A549 (cell line): ENCODE measurements around the gene TMPRSS9. TPM values are rescaled to one million over a fixed set of nuclear protein-coding genes. Genes with fewer than 3 reads are reported as not detected.

ENCODE experiments used
- BHLHE40 ChIP-seq: IDR thresholded peaks from 2 replicates; pipeline ENCODE4 v1.6.1; 2012; ENCODE audit warnings: low read depth, low read length, inconsistent platforms
- CBX8 ChIP-seq: fragments of 200-600 bp; sonication (generic); IDR thresholded peaks from 2 replicates; pipeline ENCODE4 v1.6.1; 2016
- CHD2 ChIP-seq: fragments of 150-350 bp; IDR thresholded peaks from 2 replicates; pipeline ENCODE4 v1.6.1; 2014; ENCODE audit warnings: low read length; ENCODE audit not compliant: partially characterized antibody
- CHD4 ChIP-seq: fragments of 200-600 bp; sonication (generic); IDR thresholded peaks from 2 replicates; pipeline ENCODE4 v1.6.1; 2016; ENCODE audit warnings: antibody characterized with exemption, mild to moderate bottlenecking, borderline replicate concordance
- GATA3 ChIP-seq: IDR thresholded peaks from 2 replicates; pipeline ENCODE4 v1.6.1; 2012; ENCODE audit warnings: borderline replicate concordance
- RARB ChIP-seq: fragments of 250-450 bp; sonication (Bioruptor Pico); IDR thresholded peaks from 2 replicates; pipeline ENCODE4 v1.8.0; 2021; ENCODE audit warnings: mild to moderate bottlenecking, moderate library complexity
- REST ChIP-seq: fragments of 200-600 bp; sonication (generic); IDR thresholded peaks from 2 replicates; pipeline ENCODE4 v1.6.1; 2016; ENCODE audit warnings: antibody characterized with exemption, mild to moderate bottlenecking, moderate library complexity
- SREBF2 ChIP-seq: fragments of 450-650 bp; IDR thresholded peaks from 2 replicates; pipeline ENCODE4 v1.6.1; 2014; ENCODE audit warnings: mild to moderate bottlenecking, moderate library complexity
- ZC3H11A ChIP-seq: fragments of 450-650 bp; IDR thresholded peaks from 2 replicates; pipeline ENCODE4 v1.6.1; 2014; ENCODE audit warnings: antibody characterized with exemption, mild to moderate bottlenecking
- polyA plus RNA-seq, 4 experiments: library from polyadenylated mRNA; depleted of rRNA in 3 of 4; stranded (reverse); fragments of >200 nt; fragmentation: RNase III in 1 of 4; extraction: RNeasy Plus Mini Kit Qiagen cat#74134 plus additional on column Dnase treatment in 1 of 4; gene quantifications; 2 replicates in 3 of 4; 3 replicates in 1 of 4; pipeline ENCODE4 v1.2.3, GENCODE V29; 2011 to 2017

TMPRSS9 gene
- polyA plus RNA-seq, 2 of the 4 experiments (the other 2 are of a cell fraction), result 0.01 TPM; not detected in 1

GRCh38 chr19:2475018-2475701, 115.1 kb downstream of the TMPRSS9 start (continued):
- TF ChIP-seq REST, result no peak
- no peak for TF ChIP-seq CBX8
- TF ChIP-seq GATA3, result no peak
- TF ChIP-seq CHD2, result no peak
- TF ChIP-seq CHD4, result peak; percentile 92; the same call in 1 of the 2 replicates
- no peak for TF ChIP-seq SREBF2
- no peak for TF ChIP-seq BHLHE40
- TF ChIP-seq ZC3H11A, result no peak
- TF ChIP-seq RARB (CRISPR knock-in tag), result no peak

Other genes with a start within 250 kb of the TMPRSS9 start
- 44.4 and 64.8 TPM in 2 replicates for gene AP3D1, start 208.7 kb upstream of the TMPRSS9 start, polyA plus RNA-seq (2011; rRNA removed)
- gene AP3D1, start 208.7 kb upstream of the TMPRSS9 start, polyA plus RNA-seq (2017; fragmentation: RNase III; extraction: RNeasy Plus Mini Kit Qiagen cat#74134 plus additional on column Dnase treatment), result 61.0 to 67.2 TPM (median 66.9 TPM) in 3 replicates
- gene DOT1L, start 196.3 kb upstream of the TMPRSS9 start, polyA plus RNA-seq (2011; rRNA removed), result 2.7 and 5.0 TPM in 2 replicates
- gene DOT1L, start 196.3 kb upstream of the TMPRSS9 start, polyA plus RNA-seq (2017; fragmentation: RNase III; extraction: RNeasy Plus Mini Kit Qiagen cat#74134 plus additional on column Dnase treatment), result 8.3 to 10.2 TPM (median 10.1 TPM) in 3 replicates
- gene PLEKHJ1, start 123.9 kb upstream of the TMPRSS9 start, polyA plus RNA-seq (2011; rRNA removed), result 18.3 and 19.9 TPM in 2 replicates
- gene PLEKHJ1, start 123.9 kb upstream of the TMPRSS9 start, polyA plus RNA-seq (2017; fragmentation: RNase III; extraction: RNeasy Plus Mini Kit Qiagen cat#74134 plus additional on column Dnase treatment), result 32.2 to 34.8 TPM (median 33.9 TPM) in 3 replicates
- gene SF3A2, start 123.4 kb upstream of the TMPRSS9 start, polyA plus RNA-seq (2011; rRNA removed), result 11.9 and 13.5 TPM in 2 replicates
- 62.7 to 73.4 TPM (median 68.2 TPM) in 3 replicates for gene SF3A2, start 123.4 kb upstream of the TMPRSS9 start, polyA plus RNA-seq (2017; fragmentation: RNase III; extraction: RNeasy Plus Mini Kit Qiagen cat#74134 plus additional on column Dnase treatment)
- 2.8 and 3.0 TPM in 2 replicates for gene AMH, start 110.9 kb upstream of the TMPRSS9 start, polyA plus RNA-seq (2011; rRNA removed)
- 12.0 to 13.2 TPM (median 12.7 TPM) in 3 replicates for gene AMH, start 110.9 kb upstream of the TMPRSS9 start, polyA plus RNA-seq (2017; fragmentation: RNase III; extraction: RNeasy Plus Mini Kit Qiagen cat#74134 plus additional on column Dnase treatment)
- gene JSRP1, start 103.8 kb upstream of the TMPRSS9 start, polyA plus RNA-seq (2011; rRNA removed), result not detected in 2 replicates
- gene JSRP1, start 103.8 kb upstream of the TMPRSS9 start, polyA plus RNA-seq (2017; fragmentation: RNase III; extraction: RNeasy Plus Mini Kit Qiagen cat#74134 plus additional on column Dnase treatment), result 0.16 to 0.41 TPM (median 0.32 TPM) in 3 replicates
- not detected in 2 replicates for gene PEAK3, start 78.1 kb upstream of the TMPRSS9 start, polyA plus RNA-seq (2011; rRNA removed)
- gene PEAK3, start 78.1 kb upstream of the TMPRSS9 start, polyA plus RNA-seq (2017; fragmentation: RNase III; extraction: RNeasy Plus Mini Kit Qiagen cat#74134 plus additional on column Dnase treatment), result not detected in 3 replicates
- gene LINGO3, start 52.1 kb upstream of the TMPRSS9 start, polyA plus RNA-seq (2011; rRNA removed), result not detected in 2 replicates
- not detected in 3 replicates for gene LINGO3, start 52.1 kb upstream of the TMPRSS9 start, polyA plus RNA-seq (2017; fragmentation: RNase III; extraction: RNeasy Plus Mini Kit Qiagen cat#74134 plus additional on column Dnase treatment)
- 112 and 140 TPM in 2 replicates for gene LSM7, start 31.7 kb upstream of the TMPRSS9 start, polyA plus RNA-seq (2011; rRNA removed)
- gene LSM7, start 31.7 kb upstream of the TMPRSS9 start, polyA plus RNA-seq (2017; fragmentation: RNase III; extraction: RNeasy Plus Mini Kit Qiagen cat#74134 plus additional on column Dnase treatment), result 139 to 170 TPM (median 144 TPM) in 3 replicates
- 11.3 and 11.4 TPM in 2 replicates for gene SPPL2B, start 31.6 kb upstream of the TMPRSS9 start, polyA plus RNA-seq (2011; rRNA removed)
- gene SPPL2B, start 31.6 kb upstream of the TMPRSS9 start, polyA plus RNA-seq (2017; fragmentation: RNase III; extraction: RNeasy Plus Mini Kit Qiagen cat#74134 plus additional on column Dnase treatment), result 28.6 to 36.8 TPM (median 36.5 TPM) in 3 replicates
- 23.9 and 24.7 TPM in 2 replicates for gene TIMM13, start 67.3 kb downstream of the TMPRSS9 start, polyA plus RNA-seq (2011; rRNA removed)
- gene TIMM13, start 67.3 kb downstream of the TMPRSS9 start, polyA plus RNA-seq (2017; fragmentation: RNase III; extraction: RNeasy Plus Mini Kit Qiagen cat#74134 plus additional on column Dnase treatment), result 73.6 to 85.7 TPM (median 81.2 TPM) in 3 replicates
- gene LMNB2, start 96.7 kb downstream of the TMPRSS9 start, polyA plus RNA-seq (2011; rRNA removed), result 53.5 and 54.6 TPM in 2 replicates
- gene LMNB2, start 96.7 kb downstream of the TMPRSS9 start, polyA plus RNA-seq (2017; fragmentation: RNase III; extraction: RNeasy Plus Mini Kit Qiagen cat#74134 plus additional on column Dnase treatment), result 93.6 to 105 TPM (median 97.7 TPM) in 3 replicates
- 65.3 and 72.5 TPM in 2 replicates for gene GADD45B, start 115.9 kb downstream of the TMPRSS9 start, polyA plus RNA-seq (2011; rRNA removed)
- 38.6 to 42.4 TPM (median 39.9 TPM) in 3 replicates for gene GADD45B, start 115.9 kb downstream of the TMPRSS9 start, polyA plus RNA-seq (2017; fragmentation: RNase III; extraction: RNeasy Plus Mini Kit Qiagen cat#74134 plus additional on column Dnase treatment)